Stimulated activated CD4-positive, alpha-beta T cell treated with anti-CD3 and anti-CD28 coated beads, Interleukin-1b, Interleukin-23, amount 100 ng/mL, for 48 hours (primary cell): ENCODE data around the gene SERPINF2.
A peak's percentile ranks its signal among the peaks of the same experiment; 100 is the strongest.
"Not testable (repeated sequence)": the region's sequence is repeated elsewhere in the genome, so short reads cannot be mapped to it uniquely, and the experiment has no call there.

Source experiments
- DNase-seq: peaks from one replicate; pipeline ENCODE4 v3.0.0-alpha.2; 2020

The SERPINF2 gene

GRCh38 chr17:1736348-1737281, 6.1 kb upstream of the SERPINF2 start:
- DNase-seq = peak; percentile 66

- no peak for DNase-seq
Measured at GRCh38 chr17:1737531-1738291, 5.0 kb upstream of the SERPINF2 start.

- DNase-seq = not testable (repeated sequence)
Measured at GRCh38 chr17:1741899-1742298, 772 bp upstream of the SERPINF2 start.

DNA sequence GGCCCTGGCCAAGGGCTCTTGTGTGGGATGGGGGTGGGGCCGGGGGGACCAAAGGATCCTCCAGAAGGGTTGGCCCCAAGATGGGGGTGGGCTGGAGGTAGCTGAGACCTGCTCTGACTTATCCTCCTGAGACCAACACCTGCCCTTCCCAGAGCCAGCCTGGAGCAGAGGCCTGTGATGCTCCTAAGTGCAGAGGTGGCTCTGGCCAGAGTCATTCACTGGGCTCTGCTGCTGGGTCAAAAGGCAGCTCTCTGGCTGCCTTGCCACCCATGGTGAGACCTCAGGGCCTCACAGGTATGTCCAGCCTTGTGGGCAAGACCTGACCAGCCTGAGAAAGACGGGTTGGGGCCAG, 393 bp downstream of the SERPINF2 start:
- no peak for DNase-seq

DNA sequence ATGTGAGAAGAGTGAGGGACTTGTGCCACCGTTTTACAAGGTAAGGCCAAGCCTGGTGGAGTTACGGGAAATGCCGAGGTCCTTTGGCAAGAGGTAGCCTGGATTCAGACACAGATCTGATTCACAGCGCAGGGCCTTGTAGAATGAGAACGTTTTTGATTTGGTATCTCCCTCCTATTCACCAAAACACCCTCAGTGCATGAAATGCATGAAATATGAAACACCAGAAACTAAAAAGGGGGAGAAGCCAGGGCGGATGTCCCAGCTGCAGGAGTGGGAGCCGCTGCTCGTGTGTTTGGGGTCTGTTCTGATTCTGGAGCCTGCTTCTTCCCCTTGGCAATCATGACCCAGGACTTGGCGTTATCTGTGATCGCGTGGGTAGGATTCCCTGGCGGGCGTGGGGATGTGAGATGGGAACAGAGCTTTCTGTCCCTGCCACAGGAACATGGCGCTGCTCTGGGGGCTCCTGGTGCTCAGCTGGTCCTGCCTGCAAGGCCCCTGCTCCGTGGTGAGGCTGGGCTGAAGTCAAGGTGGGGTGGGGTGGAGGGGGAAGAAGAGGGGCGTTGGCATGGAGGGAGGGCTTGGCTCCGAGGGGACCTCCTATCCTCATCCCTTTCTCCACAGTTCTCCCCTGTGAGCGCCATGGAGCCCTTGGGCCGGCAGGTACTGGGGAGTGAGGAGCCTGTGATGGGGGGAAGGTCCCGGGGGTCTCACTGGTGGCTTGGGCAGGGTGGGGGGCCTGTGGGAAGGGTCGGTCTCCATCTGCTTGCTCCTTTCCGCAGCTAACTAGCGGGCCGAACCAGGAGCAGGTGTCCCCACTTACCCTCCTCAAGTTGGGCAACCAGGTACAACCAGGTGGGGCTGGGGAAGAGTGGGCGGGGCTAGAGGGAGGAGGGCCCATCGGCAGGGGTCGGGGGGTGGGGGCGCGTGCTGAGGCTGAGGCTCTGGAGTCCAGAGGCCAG, 2.2 kb downstream of the SERPINF2 start:
- DNase-seq = no peak

GRCh38 chr17:1745513-1746020, 2.9 kb downstream of the SERPINF2 start:
- DNase-seq = no peak

- DNase-seq = no peak
Measured at GRCh38 chr17:1746975-1747543, 4.4 kb downstream of the SERPINF2 start.

- no peak for DNase-seq
Measured at GRCh38 chr17:1750628-1751027, 8.0 kb downstream of the SERPINF2 start.

GRCh38 chr17:1752425-1753262, 10.0 kb downstream of the SERPINF2 start:
- DNase-seq = no peak

GRCh38 chr17:1753767-1754429, 11.2 kb downstream of the SERPINF2 start:
- no peak for DNase-seq

DNA sequence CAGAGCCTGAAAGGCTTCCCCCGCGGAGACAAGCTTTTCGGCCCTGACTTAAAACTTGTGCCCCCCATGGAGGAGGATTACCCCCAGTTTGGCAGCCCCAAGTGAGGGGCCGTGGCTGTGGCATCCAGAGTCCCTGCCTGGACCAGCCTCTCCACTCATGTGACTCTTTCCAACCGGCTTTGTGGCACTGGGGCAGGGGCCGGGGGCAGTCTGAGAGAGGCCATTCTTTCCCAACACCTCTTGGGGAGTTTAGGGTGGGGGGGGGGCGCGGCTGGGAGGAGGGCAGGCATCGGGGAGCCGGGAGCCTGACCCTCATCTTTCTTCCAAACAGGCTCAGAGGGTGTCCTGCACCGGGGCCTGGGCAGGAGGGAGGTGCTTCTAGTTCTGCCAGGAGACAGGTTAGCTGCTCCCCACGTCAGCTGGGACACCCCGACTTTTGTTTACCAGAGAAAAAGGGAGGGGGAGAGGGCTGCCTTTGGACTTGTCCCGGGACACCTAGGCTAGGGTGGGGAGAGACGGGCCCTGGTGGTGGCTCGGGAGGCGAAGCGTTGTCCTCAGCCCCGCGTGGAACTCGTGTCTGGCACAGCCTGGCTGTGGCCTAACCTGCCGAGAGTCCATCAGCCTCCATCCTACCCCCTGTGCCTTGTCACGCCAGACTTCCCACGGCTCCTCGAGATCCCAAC, 11.9 kb downstream of the SERPINF2 start:
- DNase-seq = no peak

- DNase-seq = no peak
Measured at GRCh38 chr17:1755252-1755826, 12.7 kb downstream of the SERPINF2 start.

GRCh38 chr17:1755827-1756262, 13.2 kb downstream of the SERPINF2 start:
- no peak for DNase-seq

- DNase-seq = no peak
Measured at GRCh38 chr17:1758807-1759206, 16.1 kb downstream of the SERPINF2 start.

- no peak for DNase-seq
Measured at GRCh38 chr17:1759529-1759928, 16.9 kb downstream of the SERPINF2 start.

DNA sequence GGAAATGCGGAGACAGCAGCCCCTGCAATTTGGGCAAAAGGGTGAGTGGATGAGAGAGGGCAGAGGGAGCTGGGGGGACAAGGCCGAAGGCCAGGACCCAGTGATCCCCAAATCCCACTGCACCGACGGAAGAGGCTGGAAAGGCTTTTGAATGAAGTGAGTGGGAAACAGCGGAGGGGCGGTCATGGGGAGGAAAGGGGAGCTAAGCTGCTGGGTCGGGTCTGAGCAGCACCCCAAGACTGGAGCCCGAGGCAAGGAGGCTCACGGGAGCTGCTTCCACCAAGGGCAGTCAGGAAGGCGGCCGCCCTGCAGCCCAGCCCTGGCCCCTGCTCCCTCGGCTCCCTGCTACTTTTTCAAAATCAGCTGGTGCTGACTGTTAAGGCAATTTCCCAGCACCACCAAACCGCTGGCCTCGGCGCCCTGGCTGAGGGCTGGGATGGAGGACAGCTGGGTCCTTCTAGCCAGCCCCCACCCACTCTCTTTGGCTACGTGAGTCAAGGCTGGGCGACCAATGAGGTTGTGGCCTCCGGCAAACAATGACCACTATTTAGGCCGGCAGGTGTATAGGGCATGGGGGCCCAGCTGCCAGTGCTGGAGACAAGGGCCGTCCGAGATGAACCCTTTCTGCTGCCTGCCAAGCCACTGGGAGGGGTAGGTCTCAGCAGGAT, 19.7 kb downstream of the SERPINF2 start:
- no peak for DNase-seq

GRCh38 chr17:1762901-1763898, 20.5 kb downstream of the SERPINF2 start:
- DNase-seq = no peak

- DNase-seq = peak; percentile 38
Measured at GRCh38 chr17:1764284-1764683, 21.6 kb downstream of the SERPINF2 start.
